Panc1 (cell line): Measurements from ENCODE around the gene TBCK. TPM values are rescaled to one million over a fixed set of nuclear protein-coding genes. Genes with fewer than 3 reads are reported as not detected.

Experiments
- ATAC-seq: fragments of 200-7000 bp; cut with Tn5 transposase; 2 replicates; pipeline ENCODE4 v1.9.1; 2020; ENCODE audit warnings: mild to moderate bottlenecking, moderate library complexity
- BruUV-seq: library from RNA; stranded (reverse); fragments of 400-500 nt; replicated peaks from 2 replicates; lab custom pipeline; 2021; lab: Mats Ljungman, UMichigan
- CTCF ChIA-PET: fragments of 300-600 bp; sonication (Branson Sonifier 250); formaldehyde crosslinking; loops from one replicate; lab custom pipeline; 2022; ENCODE audit warnings: antibody characterized with exemption; lab: Charles Lee
- POLR2A ChIA-PET: fragments of 300-600 bp; sonication (Branson Sonifier 250); formaldehyde crosslinking; loops from one replicate; lab custom pipeline; 2022; ENCODE audit warnings: antibody characterized with exemption; lab: Charles Lee
- DNase-seq: peaks from one replicate; pipeline ENCODE4 v3.0.0-alpha.2; 2010; ENCODE audit warnings: low read depth, low spot score
- H3K27ac ChIP-seq: 2 replicates; pipeline ENCODE4 v1.5.1; 2011; ENCODE audit warnings: mild to moderate bottlenecking, low read length, inconsistent platforms
- H3K27me3 ChIP-seq: fragments of 200-500 bp; sonication (Bioruptor generic); 2 replicates; pipeline ENCODE4 v1.6.0; 2014; ENCODE audit warnings: low read length, inconsistent platforms; ENCODE audit not compliant: control insufficient read depth, insufficient read depth
- H3K36me3 ChIP-seq: fragments of 200-500 bp; sonication (Bioruptor generic); 2 replicates; pipeline ENCODE4 v1.5.1; 2014; ENCODE audit warnings: inconsistent platforms, mild to moderate bottlenecking, low read length, moderate library complexity; ENCODE audit not compliant: control insufficient read depth, insufficient read depth
- H3K4me1 ChIP-seq: 2 replicates; pipeline ENCODE4 v1.5.1; 2011; ENCODE audit warnings: inconsistent platforms, mild to moderate bottlenecking, low read length, moderate library complexity; ENCODE audit not compliant: control insufficient read depth, insufficient read depth
- H3K4me3 ChIP-seq, 2 experiments: 2 replicates each; pipeline ENCODE4 v1.5.1; 2011 to 2012; ENCODE audit warnings: low read depth in 2 of 2, low read length in 2 of 2, mild to moderate bottlenecking in 2 of 2, inconsistent platforms in 1 of 2, moderate library complexity in 1 of 2
- H3K9me3 ChIP-seq: fragments of 200-500 bp; sonication (Bioruptor generic); 2 replicates; pipeline ENCODE4 v1.5.1; 2014; ENCODE audit warnings: low read depth, mild to moderate bottlenecking, inconsistent platforms, low read length, moderate library complexity; ENCODE audit not compliant: control insufficient read depth, insufficient read depth
- CTCF ChIP-seq: fragments of 450-650 bp; IDR thresholded peaks from 2 replicates; pipeline ENCODE4 v1.5.1; 2017; ENCODE audit warnings: mild to moderate bottlenecking
- POLR2AphosphoS5 ChIP-seq: IDR thresholded peaks from 2 replicates; pipeline ENCODE4 v1.6.1; 2012; ENCODE audit warnings: mild to moderate bottlenecking, low read depth, low read length, moderate library complexity
- REST ChIP-seq, 2 experiments: IDR thresholded peaks; 2 replicates each; pipeline ENCODE4 v1.6.1; 2011 to 2012; ENCODE audit warnings: low read depth in 2 of 2, control low read depth in 1 of 2, low read length in 1 of 2, mild to moderate bottlenecking in 1 of 2, moderate library complexity in 1 of 2; ENCODE audit not compliant: insufficient read depth in 1 of 2
- SIN3A ChIP-seq: IDR thresholded peaks from 2 replicates; pipeline ENCODE4 v1.6.1; 2012; ENCODE audit warnings: low read depth, mild to moderate bottlenecking, low read length, moderate library complexity, borderline replicate concordance; ENCODE audit not compliant: insufficient read depth
- TCF7L2 ChIP-seq: IDR thresholded peaks from 2 replicates; pipeline ENCODE4 v1.6.1; 2011; ENCODE audit warnings: mild to moderate bottlenecking, low read depth, low read length, inconsistent platforms
- in situ Hi-C: cut with HindIII; loops from 2 replicates; pipeline ENCODE4 v1.10.0; 2016; ENCODE audit warnings: low sequenced_read_pairs, low pct_unique_long_range_greater_than_20kb
- intact Hi-C: fragments of 100-400 bp; cut with micrococcal nuclease; formaldehyde crosslinking; loops from one replicate; pipeline ENCODE4 v1.10.0; 2022; ENCODE audit not compliant: unreplicated experiment
- total RNA-seq: library from RNA; stranded (reverse); gene quantifications from one replicate; pipeline ENCODE4 v1.2.1, GENCODE V29; 2021; ENCODE audit not compliant: unreplicated experiment

Gene TBCK
- total RNA-seq, 1 experiment from 2014 or later, result 15.1 TPM

- Histone ChIP-seq H3K4me3 (no peak overlapping the region), H3K27me3 (no peaks in the 10 kb centered on the region), H3K4me1 (no peaks in the 10 kb centered on the region), H3K36me3 (no peaks in the 10 kb centered on the region), H3K9me3 (no peaks in the 10 kb centered on the region), H3K27ac (no peak overlapping the region)
- intact Hi-C loops, result no loop called here
- DNase-seq, result no peak
- CTCF ChIA-PET, result no interaction called here
- POLR2A ChIA-PET, result no interaction called here
- BruUV-seq, result no TSS peak
- no peak for TF ChIP-seq SIN3A
- TF ChIP-seq POLR2AphosphoS5, result no peak
- no peak for TF ChIP-seq REST (IDR thresholded peaks at IDR 0.05; ENCODE audit: insufficient read depth in 1 of 2, low read depth in 2 of 2, low read length in 1 of 2)
- no peak for TF ChIP-seq TCF7L2
- TF ChIP-seq CTCF, result no peak
- ATAC-seq, result no peak
- in situ Hi-C loops, result no loop called here
Observed at GRCh38 chr4:106048250-106048971, 267.6 kb downstream of the TBCK start.

- no peak for ATAC-seq
- H3K27me3 ChIP-seq, result no peaks in the 10 kb centered on the region
- intact Hi-C loops, result no loop called here
- in situ Hi-C loops, result no loop called here
- H3K4me1 ChIP-seq, result no peaks in the 10 kb centered on the region
- TF ChIP-seq CTCF (no peak), REST (IDR thresholded peaks at IDR 0.05; ENCODE audit: insufficient read depth in 1 of 2, low read depth in 2 of 2, low read length in 1 of 2) (no peak), POLR2AphosphoS5 (no peak), TCF7L2 (no peak), SIN3A (no peak)
- DNase-seq, result no peak
- H3K36me3 ChIP-seq, result no peaks in the 10 kb centered on the region
- H3K4me3 ChIP-seq, result no peak overlapping the region
- POLR2A ChIA-PET, result no interaction called here
- H3K9me3 ChIP-seq, result no peaks in the 10 kb centered on the region
- CTCF ChIA-PET, result no interaction called here
- no TSS peak for BruUV-seq
- H3K27ac ChIP-seq, result no peak overlapping the region
Observed at GRCh38 chr4:106046083-106046482, 269.9 kb downstream of the TBCK start.
